ENCODE data around the gene FAM89B. TPM values are rescaled to one million over a fixed set of nuclear protein-coding genes. Genes with fewer than 3 reads are reported as not detected.

Gene FAM89B
- polyA plus RNA-seq, 2 donors = 27.9 to 36.5 TPM

GRCh38 chr11:65595131-65595530 is 22.8 kb downstream of the FAM89B start:
- Histone ChIP-seq H3K27me3 (ENCODE audit: control insufficient read depth in 1 of 2, insufficient read depth in 2 of 2, low read length in 2 of 2) (no peaks in the 10 kb centered on the region), H3K9me3 (ENCODE audit: control insufficient read depth in 2 of 2, insufficient read depth in 1 of 2, low read depth in 1 of 2, low read length in 1 of 2) (no peaks in the 10 kb centered on the region), H3K36me3 (ENCODE audit: control insufficient read depth in 2 of 2, insufficient read depth in 2 of 2, low read length in 1 of 2) (peaks cover 13 to 36% of the 10 kb centered on the region in 2 donors), H3K27ac (ENCODE audit: low read depth in 2 of 2, low read length in 1 of 2) (peak overlapping the region in 1 of 2 donors; percentile 81), H3K4me3 (ENCODE audit: low read depth in 1 of 2, low read length in 2 of 2) (peak overlapping the region in 1 of 2 donors; percentile 10), H3K4me1 (ENCODE audit: control insufficient read depth in 2 of 2, insufficient read depth in 2 of 2, low read length in 1 of 2) (peaks cover 10 to 32% of the 10 kb centered on the region in 2 donors)
- 48 to 49% methylated on average over 3 of the region's 3 CpGs for WGBS, 2 donors

DNA sequence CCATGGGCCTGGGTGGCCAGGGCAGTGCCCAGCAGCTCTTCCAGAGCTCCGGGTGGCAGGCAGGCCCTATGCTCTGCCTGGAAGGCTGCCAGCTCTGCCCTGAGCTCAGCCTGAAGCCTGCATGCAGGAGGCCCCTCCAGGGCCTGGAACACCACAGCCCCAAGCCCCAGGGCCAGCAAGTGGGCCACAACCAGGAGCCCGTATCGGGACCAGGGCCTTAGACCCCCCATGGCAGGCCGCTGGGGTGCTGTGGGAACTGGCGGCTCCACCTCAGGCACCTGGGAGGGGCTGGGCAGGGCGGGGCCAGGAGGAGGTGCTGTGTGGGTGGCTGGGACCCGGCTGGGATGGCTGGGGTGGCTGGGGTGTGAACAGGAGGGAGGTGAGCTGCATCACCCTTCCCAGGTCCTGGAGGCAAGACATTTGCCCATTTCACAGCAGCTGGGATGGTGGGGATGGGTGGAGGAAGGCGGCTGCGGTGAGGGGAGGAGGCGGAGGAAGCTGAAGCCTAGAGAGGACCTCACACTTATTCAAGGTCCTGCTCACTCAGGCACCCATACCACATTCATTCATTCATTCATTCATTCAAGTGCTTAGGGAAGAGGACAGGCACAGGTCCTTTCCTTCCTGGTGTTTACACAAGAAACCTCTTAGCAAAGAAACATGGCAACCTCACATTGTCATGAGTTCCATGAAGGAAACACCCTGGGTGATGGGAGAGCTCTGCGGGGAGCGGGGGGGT is 23.4 kb downstream of the FAM89B start, which contains the start of gene KCNK7:
Gene KCNK7, minus strand, starts transcription at position 258 of the 739 bp plus-strand sequence. Its CDS starts 28 bp downstream, at position 230.
- Histone ChIP-seq H3K27ac (ENCODE audit: low read depth in 2 of 2, low read length in 1 of 2) (peak within 1 kb of the TSS in 1 of 2 donors; percentile 81), H3K9me3 (ENCODE audit: control insufficient read depth in 2 of 2, insufficient read depth in 1 of 2, low read depth in 1 of 2, low read length in 1 of 2) (no peaks in the 10 kb centered on the region), H3K36me3 (ENCODE audit: control insufficient read depth in 2 of 2, insufficient read depth in 2 of 2, low read length in 1 of 2) (peaks cover 13 to 33% of the 10 kb centered on the region in 2 donors), H3K4me1 (ENCODE audit: control insufficient read depth in 2 of 2, insufficient read depth in 2 of 2, low read length in 1 of 2) (peaks cover 10 to 32% of the 10 kb centered on the region in 2 donors), H3K27me3 (ENCODE audit: control insufficient read depth in 1 of 2, insufficient read depth in 2 of 2, low read length in 2 of 2) (no peaks in the 10 kb centered on the region), H3K4me3 (ENCODE audit: low read depth in 1 of 2, low read length in 2 of 2) (peak within 1 kb of the TSS in 1 of 2 donors; percentile 10)
- 52 to 54% methylated on average over 12 of the region's 12 CpGs for WGBS, 2 donors

DNA sequence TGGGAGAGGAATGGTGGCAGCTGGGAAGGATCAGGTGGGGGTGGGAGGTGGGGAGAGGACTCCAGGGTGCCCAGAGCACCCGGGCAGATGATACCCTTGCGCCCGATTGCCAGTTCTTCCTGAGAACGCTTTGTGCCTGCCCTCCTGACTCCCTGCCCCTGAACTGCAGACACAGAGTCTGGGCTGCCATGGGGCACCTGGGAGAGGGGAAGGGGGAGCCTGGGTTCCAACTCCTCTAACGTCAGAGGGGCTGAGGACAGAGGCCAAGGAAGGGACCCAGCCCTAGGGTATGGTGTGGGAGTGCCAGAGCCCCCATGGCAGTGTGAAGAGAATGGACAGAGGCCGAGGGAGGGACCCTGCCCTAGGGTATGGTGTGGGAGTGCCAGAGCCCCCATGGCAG is 24.2 kb downstream of the FAM89B start:
- Histone ChIP-seq H3K4me1 (ENCODE audit: control insufficient read depth in 2 of 2, insufficient read depth in 2 of 2, low read length in 1 of 2) (peaks cover 10 to 32% of the 10 kb centered on the region in 2 donors), H3K4me3 (ENCODE audit: low read depth in 1 of 2, low read length in 2 of 2) (no peak overlapping the region), H3K27me3 (ENCODE audit: control insufficient read depth in 1 of 2, insufficient read depth in 2 of 2, low read length in 2 of 2) (no peaks in the 10 kb centered on the region), H3K27ac (ENCODE audit: low read depth in 2 of 2, low read length in 1 of 2) (no peak overlapping the region), H3K9me3 (ENCODE audit: control insufficient read depth in 2 of 2, insufficient read depth in 1 of 2, low read depth in 1 of 2, low read length in 1 of 2) (no peaks in the 10 kb centered on the region), H3K36me3 (ENCODE audit: control insufficient read depth in 2 of 2, insufficient read depth in 2 of 2, low read length in 1 of 2) (peaks cover 13 to 33% of the 10 kb centered on the region in 2 donors)
- 75 to 78% methylated on average over 6 of the region's 6 CpGs for WGBS, 2 donors

- peaks cover 10 to 19% of the 10 kb centered on the region in 2 donors for H3K4me1 ChIP-seq (ENCODE audit: control insufficient read depth in 2 of 2, insufficient read depth in 2 of 2, low read length in 1 of 2)
- no peak overlapping the region for H3K27ac ChIP-seq (ENCODE audit: low read depth in 2 of 2, low read length in 1 of 2)
- H3K36me3 ChIP-seq (ENCODE audit: control insufficient read depth in 2 of 2, insufficient read depth in 2 of 2, low read length in 1 of 2) = peaks cover 13 to 23% of the 10 kb centered on the region in 2 donors
- H3K27me3 ChIP-seq (ENCODE audit: control insufficient read depth in 1 of 2, insufficient read depth in 2 of 2, low read length in 2 of 2) = no peaks in the 10 kb centered on the region
- H3K4me3 ChIP-seq (ENCODE audit: low read depth in 1 of 2, low read length in 2 of 2) = no peak overlapping the region
- H3K9me3 ChIP-seq (ENCODE audit: control insufficient read depth in 2 of 2, insufficient read depth in 1 of 2, low read depth in 1 of 2, low read length in 1 of 2) = no peaks in the 10 kb centered on the region
- WGBS, 2 donors = 88 to 89% methylated on average over 16 of the region's 16 CpGs
Measured at GRCh38 chr11:65598258-65598699, 25.9 kb downstream of the FAM89B start.

DNA sequence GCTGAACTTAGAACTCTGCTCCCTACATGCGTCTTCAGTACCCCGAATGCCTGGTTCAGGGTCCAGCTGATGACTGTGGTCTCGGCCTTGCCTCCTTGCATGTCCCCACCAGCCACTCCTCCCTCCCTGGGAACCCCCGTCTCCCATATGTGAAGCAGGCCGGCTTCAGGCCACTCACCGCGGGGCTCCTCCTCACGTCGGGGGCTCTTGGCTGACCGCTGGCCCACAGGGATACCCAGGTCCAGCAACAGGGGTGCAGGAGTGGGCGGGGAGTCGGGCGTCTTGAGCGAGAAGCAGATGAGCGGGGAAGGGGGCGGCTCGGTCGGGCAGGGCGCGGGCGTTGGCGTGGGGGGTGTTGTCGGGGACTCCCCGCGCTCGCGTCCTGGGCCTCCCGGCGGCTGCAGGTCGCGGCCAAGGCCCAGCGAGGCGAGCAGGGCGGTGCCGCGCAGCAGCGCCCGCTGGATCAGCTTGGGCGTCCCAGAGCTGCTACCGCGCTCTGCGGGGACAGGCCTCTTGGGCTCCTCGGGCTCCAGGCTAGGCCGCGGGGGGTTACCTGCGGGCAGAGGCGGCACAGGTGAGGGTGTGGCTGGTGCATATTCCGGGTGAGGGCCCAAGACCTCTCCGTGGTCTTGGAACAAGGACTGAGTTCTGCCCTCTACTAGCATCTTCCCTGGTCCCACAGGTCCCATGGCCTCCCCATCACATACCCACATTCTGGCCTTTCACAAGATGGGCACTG is 27.0 kb downstream of the FAM89B start:
- WGBS, 2 donors = 82 to 88% methylated on average over 48 to 49 of the region's 49 CpGs

GRCh38 chr11:65599955-65600246 is 27.6 kb downstream of the FAM89B start:
- Histone ChIP-seq H3K9me3 (ENCODE audit: control insufficient read depth in 2 of 2, insufficient read depth in 1 of 2, low read depth in 1 of 2, low read length in 1 of 2) (no peaks in the 10 kb centered on the region), H3K27ac (ENCODE audit: low read depth in 2 of 2, low read length in 1 of 2) (no peak overlapping the region), H3K4me1 (ENCODE audit: control insufficient read depth in 2 of 2, insufficient read depth in 2 of 2, low read length in 1 of 2) (peaks cover 7 to 8% of the 10 kb centered on the region in 2 donors), H3K4me3 (ENCODE audit: low read depth in 1 of 2, low read length in 2 of 2) (no peak overlapping the region), H3K36me3 (ENCODE audit: control insufficient read depth in 2 of 2, insufficient read depth in 2 of 2, low read length in 1 of 2) (peaks cover 17 to 31% of the 10 kb centered on the region in 2 donors), H3K27me3 (ENCODE audit: control insufficient read depth in 1 of 2, insufficient read depth in 2 of 2, low read length in 2 of 2) (no peaks in the 10 kb centered on the region)
- WGBS, 2 donors = 93 to 98% methylated on average over 6 of the region's 6 CpGs

More for the DNA sequence above, 27.0 kb downstream of the FAM89B start:
- no peak overlapping the region for H3K27ac ChIP-seq (ENCODE audit: low read depth in 2 of 2, low read length in 1 of 2)
- peaks cover 13 to 26% of the 10 kb centered on the region in 2 donors for H3K36me3 ChIP-seq (ENCODE audit: control insufficient read depth in 2 of 2, insufficient read depth in 2 of 2, low read length in 1 of 2)
- peaks cover 7 to 10% of the 10 kb centered on the region in 2 donors for H3K4me1 ChIP-seq (ENCODE audit: control insufficient read depth in 2 of 2, insufficient read depth in 2 of 2, low read length in 1 of 2)
- H3K27me3 ChIP-seq (ENCODE audit: control insufficient read depth in 1 of 2, insufficient read depth in 2 of 2, low read length in 2 of 2) = no peaks in the 10 kb centered on the region
- H3K4me3 ChIP-seq (ENCODE audit: low read depth in 1 of 2, low read length in 2 of 2) = no peak overlapping the region
- no peaks in the 10 kb centered on the region for H3K9me3 ChIP-seq (ENCODE audit: control insufficient read depth in 2 of 2, insufficient read depth in 1 of 2, low read depth in 1 of 2, low read length in 1 of 2)

GRCh38 chr11:65604258-65604657 is 31.9 kb downstream of the FAM89B start:
- no peaks in the 10 kb centered on the region for H3K27me3 ChIP-seq (ENCODE audit: control insufficient read depth in 1 of 2, insufficient read depth in 2 of 2, low read length in 2 of 2)
- H3K9me3 ChIP-seq (ENCODE audit: control insufficient read depth in 2 of 2, insufficient read depth in 1 of 2, low read depth in 1 of 2, low read length in 1 of 2) = no peaks in the 10 kb centered on the region
- peaks cover 7 to 32% of the 10 kb centered on the region in 2 donors for H3K36me3 ChIP-seq (ENCODE audit: control insufficient read depth in 2 of 2, insufficient read depth in 2 of 2, low read length in 1 of 2)
- H3K27ac ChIP-seq (ENCODE audit: low read depth in 2 of 2, low read length in 1 of 2) = no peak overlapping the region
- peaks cover 7 to 10% of the 10 kb centered on the region in 2 donors for H3K4me1 ChIP-seq (ENCODE audit: control insufficient read depth in 2 of 2, insufficient read depth in 2 of 2, low read length in 1 of 2)
- H3K4me3 ChIP-seq (ENCODE audit: low read depth in 1 of 2, low read length in 2 of 2) = no peak overlapping the region
- 94 to 95% methylated on average over 1 of the region's 1 CpG for WGBS, 2 donors

DNA sequence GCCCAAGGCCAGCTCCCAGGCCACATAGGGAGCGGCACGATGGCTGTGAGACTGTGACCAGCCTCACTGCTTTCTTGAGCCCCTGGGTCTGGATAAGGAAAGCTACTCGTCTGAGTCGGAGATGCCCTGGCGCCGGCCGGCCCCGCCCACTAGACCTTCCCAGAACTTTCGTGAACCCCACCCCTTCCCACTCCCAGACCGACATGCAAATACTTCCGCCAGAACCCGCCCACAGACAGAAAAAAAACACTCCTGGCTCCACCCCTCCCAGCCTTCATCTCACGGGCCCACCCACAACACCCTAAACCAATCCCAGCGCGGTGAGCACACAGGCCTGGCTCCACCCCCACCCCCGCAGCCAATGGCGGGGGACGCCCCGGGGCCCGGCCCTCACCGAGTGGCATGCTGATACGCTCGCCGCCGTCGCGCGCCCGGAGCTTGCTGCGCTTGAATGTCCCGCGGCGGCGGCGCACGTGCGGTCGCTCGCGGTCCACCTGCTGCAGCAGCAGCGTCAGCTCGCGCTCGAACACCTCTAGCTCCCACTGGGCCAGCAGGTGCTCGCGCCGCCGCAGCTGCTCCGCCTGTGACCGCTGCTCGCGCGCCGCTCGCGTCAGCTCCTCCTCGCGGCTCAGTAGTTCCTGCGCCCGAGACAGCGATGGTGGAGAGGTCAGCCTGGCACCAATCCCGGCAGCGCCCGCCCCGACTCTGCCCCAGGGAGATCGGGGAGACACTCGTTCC is 34.7 kb downstream of the FAM89B start:
- Histone ChIP-seq H3K4me3 (ENCODE audit: low read depth in 1 of 2, low read length in 2 of 2) (peak overlapping the region; percentile 21 to 22), H3K4me1 (ENCODE audit: control insufficient read depth in 2 of 2, insufficient read depth in 2 of 2, low read length in 1 of 2) (peaks cover 9 to 18% of the 10 kb centered on the region in 2 donors), H3K27me3 (ENCODE audit: control insufficient read depth in 1 of 2, insufficient read depth in 2 of 2, low read length in 2 of 2) (no peaks in the 10 kb centered on the region), H3K36me3 (ENCODE audit: control insufficient read depth in 2 of 2, insufficient read depth in 2 of 2, low read length in 1 of 2) (peaks cover 7 to 31% of the 10 kb centered on the region in 2 donors), H3K9me3 (ENCODE audit: control insufficient read depth in 2 of 2, insufficient read depth in 1 of 2, low read depth in 1 of 2, low read length in 1 of 2) (no peaks in the 10 kb centered on the region), H3K27ac (ENCODE audit: low read depth in 2 of 2, low read length in 1 of 2) (peak overlapping the region; percentile 54 to 79)
- 26 to 30% methylated on average over 65 to 67 of the region's 67 CpGs for WGBS, 2 donors
